Raji (cell line): ENCODE results near the gene HNRNPUL1.
A peak's percentile ranks its signal among the peaks of the same experiment; 100 is the strongest.

Experiments used
- POLR2A ChIP-seq: IDR thresholded peaks from 2 replicates; pipeline ENCODE4 v1.6.1; 2011; ENCODE audit warnings: low read depth, low read length, control low read depth; ENCODE audit not compliant: insufficient read depth

HNRNPUL1 gene

GRCh38 chr19:41310033-41310831 is 46.1 kb downstream of the HNRNPUL1 start, which contains the start of gene CCDC97:
Gene CCDC97 (plus strand): TSS chr19:41310172. CDS start chr19:41310311, 139 bp downstream.
- peak; percentile 85 for TF ChIP-seq POLR2A

DNA sequence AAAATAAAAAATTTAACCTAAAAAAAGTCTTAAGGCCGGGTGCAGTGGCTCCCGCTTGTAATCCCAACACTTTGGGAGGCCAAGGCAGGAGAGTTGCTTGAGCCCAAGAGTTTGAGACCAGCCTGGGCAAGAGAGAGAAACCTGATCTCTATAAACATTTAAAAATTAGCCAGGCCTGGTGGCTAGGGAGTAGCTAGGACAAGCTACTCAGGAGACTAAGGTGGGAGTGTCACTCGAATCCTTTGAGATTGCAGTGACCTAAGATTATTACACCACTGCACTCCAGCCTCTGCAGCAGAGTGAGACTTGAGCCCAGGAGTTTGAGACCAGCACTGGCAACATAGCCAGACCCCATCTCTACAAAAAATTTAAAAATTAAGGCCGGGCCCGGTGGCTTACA is 46.9 kb downstream of the HNRNPUL1 start:
- no peak for TF ChIP-seq POLR2A

DNA sequence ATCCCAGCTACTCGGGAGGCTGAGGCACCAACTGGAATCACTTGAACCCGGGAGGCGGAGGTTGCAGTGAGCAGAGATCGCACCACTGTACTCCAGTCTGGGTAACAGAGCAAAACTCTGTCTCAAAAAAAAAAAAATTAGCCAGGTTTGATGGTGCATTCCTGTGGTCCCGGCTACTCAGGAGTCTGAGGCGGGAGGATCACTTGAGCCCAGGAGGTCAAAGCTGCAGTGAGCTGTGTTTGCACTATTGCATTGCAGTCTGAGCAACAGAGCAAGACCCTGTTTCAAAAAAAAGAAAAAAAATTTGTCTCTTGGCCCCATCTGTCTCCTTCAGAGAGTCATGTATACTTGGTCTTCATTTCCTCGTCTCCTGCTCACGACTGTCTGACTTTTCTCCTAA is 47.4 kb downstream of the HNRNPUL1 start:
- TF ChIP-seq POLR2A, result no peak

- TF ChIP-seq POLR2A, result no peak
These were observed 52.2 kb downstream of the HNRNPUL1 start for GRCh38 chr19:41316306-41316920.

DNA sequence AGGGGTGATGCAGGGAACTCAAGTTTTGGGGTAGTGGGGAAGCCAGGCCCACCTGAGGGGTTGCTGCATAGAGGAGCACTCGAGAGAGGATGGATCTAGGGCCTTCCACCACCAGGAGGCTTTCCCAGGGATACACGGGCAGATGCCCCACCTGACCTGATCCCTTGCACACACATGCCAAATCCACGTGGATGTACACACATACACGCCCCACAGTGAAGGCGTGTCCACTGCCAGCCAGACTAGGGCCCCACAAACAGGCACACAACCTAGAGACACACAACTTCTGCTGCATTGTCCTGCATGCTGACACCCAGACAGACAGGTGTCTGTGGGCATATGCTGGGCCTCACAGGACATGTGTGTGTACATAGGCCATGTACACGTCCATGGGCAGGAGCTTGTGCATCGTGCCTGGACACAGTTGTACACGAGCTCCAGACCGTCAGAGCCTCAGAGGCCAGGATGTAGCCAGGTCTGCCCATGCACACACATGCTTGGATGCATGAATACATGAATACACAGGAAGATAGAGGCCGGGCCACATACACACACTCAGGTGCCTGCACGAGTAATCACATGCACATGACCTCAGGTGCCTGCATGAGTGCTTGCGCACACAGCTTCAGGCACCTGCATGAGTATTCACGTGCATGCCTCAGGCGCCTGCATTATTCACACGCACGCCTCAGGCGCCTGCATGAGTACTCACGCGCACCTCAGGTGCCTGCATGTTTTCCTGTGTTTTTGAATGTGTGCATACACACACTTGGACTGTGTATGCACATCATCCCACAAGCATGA is 54.7 kb downstream of the HNRNPUL1 start:
- no peak for TF ChIP-seq POLR2A

DNA sequence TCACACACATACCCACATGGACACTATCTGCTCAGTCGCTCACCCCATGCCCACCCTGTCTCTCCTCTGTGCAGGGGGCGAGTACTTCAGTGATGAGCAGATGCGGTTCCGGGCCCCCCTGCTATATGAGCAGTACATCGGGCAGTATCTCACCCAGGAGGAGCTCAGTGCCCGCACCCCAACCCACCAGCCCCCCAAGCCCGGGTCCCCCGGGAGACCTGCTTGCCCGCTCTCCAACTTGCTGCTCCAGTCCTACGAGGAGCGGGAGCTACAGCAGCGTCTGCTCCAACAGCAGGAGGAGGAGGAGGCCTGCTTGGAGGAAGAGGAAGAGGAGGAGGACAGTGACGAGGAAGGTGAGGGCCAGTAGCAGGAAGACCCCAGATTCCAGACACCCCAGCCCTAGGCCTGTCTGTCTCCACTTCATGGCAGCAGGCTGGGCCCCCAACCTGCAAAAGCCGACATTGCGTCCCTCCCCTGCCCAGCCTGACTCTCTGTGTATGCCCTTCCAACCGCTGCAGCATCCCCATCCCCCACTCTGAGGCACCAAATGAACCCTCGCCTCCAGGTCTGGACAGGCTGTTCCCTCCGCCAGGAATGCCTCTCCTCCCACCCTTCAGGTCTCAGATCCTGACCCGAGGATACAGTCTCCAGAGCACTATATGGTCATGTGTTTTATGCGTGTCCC is 55.5 kb downstream of the HNRNPUL1 start:
- TF ChIP-seq POLR2A, result no peak

- TF ChIP-seq POLR2A, result no peak
These were observed 56.0 kb downstream of the HNRNPUL1 start for GRCh38 chr19:41320185-41320518.

DNA sequence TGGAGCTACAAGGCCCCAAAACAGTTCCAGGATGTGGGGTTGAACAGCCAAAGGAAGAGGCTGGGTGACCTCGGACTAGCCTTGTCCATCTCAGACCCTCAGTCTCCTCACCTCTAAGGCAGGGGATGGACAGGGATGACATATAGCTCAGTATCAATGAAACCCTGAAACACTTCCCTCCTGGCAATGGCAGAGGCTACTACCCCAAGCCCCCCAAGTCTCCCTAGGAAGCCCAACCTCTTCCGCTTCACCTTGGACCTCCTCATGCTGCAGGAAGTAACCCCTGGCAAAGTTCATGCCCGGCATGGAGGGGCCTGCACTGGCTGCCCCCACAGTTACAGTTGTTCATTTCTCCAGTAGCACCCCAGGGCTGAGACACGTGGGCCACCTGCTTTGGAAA is 56.4 kb downstream of the HNRNPUL1 start:
- TF ChIP-seq POLR2A, result no peak

- TF ChIP-seq POLR2A, result no peak
These were observed 57.0 kb downstream of the HNRNPUL1 start for GRCh38 chr19:41321204-41321599.

GRCh38 chr19:41321600-41322270 is 57.6 kb downstream of the HNRNPUL1 start:
- TF ChIP-seq POLR2A, result no peak

DNA sequence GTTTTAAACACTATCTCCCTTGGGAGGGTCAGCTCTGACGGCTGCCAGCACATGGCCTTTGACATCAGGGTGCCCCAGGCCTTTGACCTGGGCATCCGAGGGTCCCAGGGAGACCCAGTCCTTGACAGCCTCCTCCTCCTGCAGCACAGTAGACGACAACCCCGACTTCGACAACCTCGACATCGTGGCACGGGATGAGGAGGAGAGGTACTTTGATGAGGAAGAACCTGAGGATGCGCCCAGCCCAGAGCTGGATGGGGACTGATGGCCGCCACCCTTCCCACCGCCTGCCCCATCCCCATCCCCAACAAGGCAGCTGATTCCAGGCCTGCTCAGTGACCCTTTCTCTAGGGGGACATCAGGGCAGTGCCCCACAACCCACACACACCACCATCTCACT is 58.3 kb downstream of the HNRNPUL1 start:
- TF ChIP-seq POLR2A, result no peak

GRCh38 chr19:41323023-41323422 is 58.9 kb downstream of the HNRNPUL1 start:
- TF ChIP-seq POLR2A, result no peak

GRCh38 chr19:41323430-41324125 is 59.4 kb downstream of the HNRNPUL1 start:
- no peak for TF ChIP-seq POLR2A

DNA sequence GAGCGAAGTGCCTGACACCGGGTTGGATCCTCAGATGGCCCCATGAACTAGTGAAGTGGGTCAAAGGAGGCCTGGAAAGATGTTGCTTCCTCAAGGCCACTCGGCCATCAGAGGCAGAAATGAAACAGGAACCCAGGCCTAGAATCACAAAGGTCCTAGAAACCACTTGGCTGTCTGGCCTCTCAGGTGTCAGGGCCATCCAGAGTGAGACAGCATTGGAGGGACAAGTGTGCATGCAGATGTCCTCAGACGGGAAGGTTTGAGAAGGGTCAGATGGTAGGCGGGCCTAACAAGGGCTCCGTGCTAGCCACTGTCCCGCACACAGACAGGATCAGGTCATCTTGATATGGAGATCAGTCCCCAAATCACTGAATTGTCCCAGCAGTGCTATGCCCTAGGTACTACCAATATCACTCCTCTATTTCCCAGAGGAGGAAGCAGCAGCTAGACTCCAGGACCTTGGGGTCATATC is 60.1 kb downstream of the HNRNPUL1 start:
- TF ChIP-seq POLR2A, result no peak
